PC-3 (cell line): ENCODE measurements around the gene ZNF420. TPM values are rescaled to one million over a fixed set of nuclear protein-coding genes. Genes with fewer than 3 reads are reported as not detected.

ENCODE experiments used
- ATAC-seq: fragments of 200-7000 bp; cut with Tn5 transposase; 2 replicates; pipeline ENCODE4 v1.9.1; 2020; ENCODE audit warnings: mild to moderate bottlenecking, moderate library complexity
- BruUV-seq: library from RNA; stranded (reverse); fragments of 400-500 nt; replicated peaks from 2 replicates; lab custom pipeline; 2021; lab: Mats Ljungman, UMichigan
- CTCF ChIA-PET: fragments of 300-600 bp; sonication (Branson Sonifier 250); formaldehyde crosslinking; loops from one replicate; lab custom pipeline; 2022; ENCODE audit warnings: antibody characterized with exemption; lab: Charles Lee
- POLR2A ChIA-PET: fragments of 300-600 bp; sonication (Branson Sonifier 250); formaldehyde crosslinking; loops from one replicate; lab custom pipeline; 2022; ENCODE audit warnings: antibody characterized with exemption; ENCODE audit not compliant: unreplicated experiment; lab: Charles Lee
- DNase-seq: peaks from one replicate; pipeline ENCODE4 v3.0.0-alpha.2; 2015
- H2AFZ ChIP-seq: fragments of 300-600 bp; sonication (generic); 2 replicates; pipeline ENCODE4 v1.6.0; 2016; ENCODE audit warnings: antibody characterized with exemption, low read length
- H3F3A ChIP-seq: fragments of 300-600 bp; sonication (generic); one replicate; pipeline ENCODE4 v1.6.0; 2017; ENCODE audit warnings: antibody characterized with exemption, low read length, control low read depth, mild to moderate bottlenecking; ENCODE audit not compliant: unreplicated experiment
- H3K27ac ChIP-seq: fragments of 300-600 bp; sonication (generic); 2 replicates; pipeline ENCODE4 v1.5.1; 2016; ENCODE audit warnings: mild to moderate bottlenecking, low read length
- H3K27me3 ChIP-seq: fragments of 300-600 bp; sonication (generic); 2 replicates; pipeline ENCODE4 v1.6.1; 2016; ENCODE audit warnings: low read length, mixed read lengths
- H3K36me3 ChIP-seq: fragments of 300-600 bp; sonication (generic); 2 replicates; pipeline ENCODE4 v1.6.1; 2016; ENCODE audit warnings: low read depth, mixed run types, low read length, mixed read lengths
- H3K4me1 ChIP-seq: fragments of 300-600 bp; sonication (generic); 2 replicates; pipeline ENCODE4 v1.5.1; 2016; ENCODE audit warnings: low read length; ENCODE audit not compliant: insufficient read depth
- H3K4me2 ChIP-seq: fragments of 300-600 bp; sonication (generic); 2 replicates; pipeline ENCODE4 v1.6.0; 2016; ENCODE audit warnings: low read length
- H3K4me3 ChIP-seq: fragments of 300-600 bp; sonication (generic); 2 replicates; pipeline ENCODE4 v1.5.1; 2016; ENCODE audit warnings: mild to moderate bottlenecking, low read length, mixed read lengths
- H3K79me2 ChIP-seq: fragments of 300-600 bp; sonication (generic); 2 replicates; pipeline ENCODE4 v1.6.1; 2017; ENCODE audit warnings: low read length, mixed read lengths
- H3K9ac ChIP-seq: fragments of 300-600 bp; sonication (generic); 2 replicates; pipeline ENCODE4 v1.6.0; 2016; ENCODE audit warnings: mild to moderate bottlenecking, low read length
- H3K9me2 ChIP-seq: fragments of 300-600 bp; sonication (generic); replicated peaks from 2 replicates; pipeline ENCODE4 v1.6.1; 2016; ENCODE audit warnings: mixed run types, low read length, mixed read lengths
- H3K9me3 ChIP-seq: fragments of 300-600 bp; sonication (generic); 2 replicates; pipeline ENCODE4 v1.6.1; 2016; ENCODE audit warnings: low read length, mixed read lengths
- H4K20me1 ChIP-seq: fragments of 300-600 bp; sonication (generic); 2 replicates; pipeline ENCODE4 v1.6.1; 2016; ENCODE audit warnings: low read length, mixed read lengths
- EZH2 ChIP-seq: fragments of 300-600 bp; sonication (generic); IDR thresholded peaks from one replicate; pipeline ENCODE4 v1.6.1; 2017; ENCODE audit warnings: antibody characterized with exemption, mild to moderate bottlenecking, low read length; ENCODE audit not compliant: unreplicated experiment
- EZH2phosphoT487 ChIP-seq: fragments of 300-600 bp; sonication (generic); IDR thresholded peaks from 2 replicates; pipeline ENCODE4 v1.6.1; 2018; ENCODE audit warnings: mild to moderate bottlenecking, antibody characterized with exemption, low read length, borderline replicate concordance
- intact Hi-C: fragments of 100-400 bp; cut with micrococcal nuclease; formaldehyde crosslinking; loops from 2 replicates; pipeline ENCODE4 v1.9.0; 2023
- total RNA-seq: library from RNA; depleted of rRNA; stranded (reverse); fragments of >200 nt; gene quantifications from 2 replicates; pipeline ENCODE4 v1.2.3, GENCODE V29; 2014
- TF ChIP-seq, protein P1 (sequence below): fragments of 300-600 bp; sonication (generic); conservative IDR thresholded peaks from 2 replicates; pipeline ENCODE4 v1.5.1; 2017; ENCODE audit warnings: antibody characterized with exemption, low read depth, mild to moderate bottlenecking, low read length

Gene ZNF420
- total RNA-seq, 1 experiment from 2014 or later = 2.3 TPM

DNA sequence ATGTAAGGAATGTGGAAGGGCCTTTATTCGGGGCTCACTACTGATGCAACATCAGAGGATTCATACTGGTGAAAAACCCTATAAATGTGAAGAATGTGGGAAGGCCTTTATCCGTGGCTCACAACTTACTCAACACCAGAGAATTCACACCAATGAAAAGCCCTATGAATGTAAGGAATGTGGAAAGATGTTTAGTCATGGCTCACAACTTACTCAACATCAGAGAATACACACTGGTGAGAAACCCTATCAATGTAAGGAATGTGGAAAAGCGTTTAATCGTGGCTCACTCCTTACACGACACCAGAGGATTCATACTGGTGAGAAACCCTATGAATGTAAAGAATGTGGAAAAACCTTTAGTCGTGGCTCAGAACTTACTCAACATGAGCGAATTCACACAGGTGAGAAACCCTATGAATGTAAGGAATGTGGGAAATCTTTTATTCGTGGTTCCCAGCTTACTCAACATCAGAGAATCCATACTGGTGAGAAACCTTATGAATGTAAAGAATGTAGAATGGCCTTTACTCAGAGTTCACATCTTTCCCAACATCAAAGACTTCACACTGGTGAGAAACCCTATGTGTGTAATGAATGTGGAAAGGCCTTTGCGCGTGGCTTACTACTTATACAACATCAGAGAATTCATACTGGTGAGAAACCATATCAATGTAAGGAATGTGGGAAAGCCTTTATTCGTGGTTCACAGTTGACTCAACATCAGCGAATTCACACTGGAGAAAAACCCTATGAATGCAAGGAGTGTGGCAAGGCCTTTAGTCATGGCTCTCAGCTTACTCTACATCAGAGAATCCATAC lies 50.0 kb downstream of the ZNF420 start:
- Histone ChIP-seq H3K4me2 (no peak overlapping the region), H3K9me2 (no peaks in the 10 kb centered on the region), H4K20me1 (no peaks in the 10 kb centered on the region), H3F3A (no peaks in the 10 kb centered on the region), H3K4me1 (no peaks in the 10 kb centered on the region), H3K4me3 (no peak overlapping the region; the same call in 1 of the 2 replicates), H3K9me3 (peaks cover 66% of the 10 kb centered on the region), H2AFZ (no peak overlapping the region), H3K79me2 (no peaks in the 10 kb centered on the region), H3K36me3 (peaks cover 34% of the 10 kb centered on the region), H3K27me3 (no peaks in the 10 kb centered on the region), H3K9ac (no peak overlapping the region), H3K27ac (no peak overlapping the region)
- ChIA-PET POLR2A (no interaction called here), CTCF (no interaction called here)
- ATAC-seq = no peak
- intact Hi-C loops = no loop called here
- no peak for DNase-seq
- no peak for TF ChIP-seq EZH2
- no peak for TF ChIP-seq EZH2phosphoT487
- TF ChIP-seq, protein P1, sequence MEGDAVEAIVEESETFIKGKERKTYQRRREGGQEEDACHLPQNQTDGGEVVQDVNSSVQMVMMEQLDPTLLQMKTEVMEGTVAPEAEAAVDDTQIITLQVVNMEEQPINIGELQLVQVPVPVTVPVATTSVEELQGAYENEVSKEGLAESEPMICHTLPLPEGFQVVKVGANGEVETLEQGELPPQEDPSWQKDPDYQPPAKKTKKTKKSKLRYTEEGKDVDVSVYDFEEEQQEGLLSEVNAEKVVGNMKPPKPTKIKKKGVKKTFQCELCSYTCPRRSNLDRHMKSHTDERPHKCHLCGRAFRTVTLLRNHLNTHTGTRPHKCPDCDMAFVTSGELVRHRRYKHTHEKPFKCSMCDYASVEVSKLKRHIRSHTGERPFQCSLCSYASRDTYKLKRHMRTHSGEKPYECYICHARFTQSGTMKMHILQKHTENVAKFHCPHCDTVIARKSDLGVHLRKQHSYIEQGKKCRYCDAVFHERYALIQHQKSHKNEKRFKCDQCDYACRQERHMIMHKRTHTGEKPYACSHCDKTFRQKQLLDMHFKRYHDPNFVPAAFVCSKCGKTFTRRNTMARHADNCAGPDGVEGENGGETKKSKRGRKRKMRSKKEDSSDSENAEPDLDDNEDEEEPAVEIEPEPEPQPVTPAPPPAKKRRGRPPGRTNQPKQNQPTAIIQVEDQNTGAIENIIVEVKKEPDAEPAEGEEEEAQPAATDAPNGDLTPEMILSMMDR = no peak
- BruUV-seq = no TSS peak

- no peaks in the 10 kb centered on the region for H3K4me1 ChIP-seq
- CTCF ChIA-PET = no interaction called here
- H3K36me3 ChIP-seq = peaks cover 33% of the 10 kb centered on the region
- H3K27ac ChIP-seq = no peak overlapping the region
- peaks cover 65% of the 10 kb centered on the region for H3K9me3 ChIP-seq
- H3K4me3 ChIP-seq = no peak overlapping the region
- no peak overlapping the region for H2AFZ ChIP-seq
- H4K20me1 ChIP-seq = no peaks in the 10 kb centered on the region
- no peaks in the 10 kb centered on the region for H3K27me3 ChIP-seq
- no peaks in the 10 kb centered on the region for H3K79me2 ChIP-seq
- intact Hi-C loops = no loop called here
- no peak for TF ChIP-seq EZH2phosphoT487
- TF ChIP-seq, protein P1 = no peak
- no peak for TF ChIP-seq EZH2
- DNase-seq = no peak
- no TSS peak for BruUV-seq
- H3K9ac ChIP-seq = no peak overlapping the region
- no peak for ATAC-seq
- H3K4me2 ChIP-seq = no peak overlapping the region
- H3K9me2 ChIP-seq = no peaks in the 10 kb centered on the region
- no peaks in the 10 kb centered on the region for H3F3A ChIP-seq
- POLR2A ChIA-PET = no interaction called here
Observed at GRCh38 chr19:37128821-37129177, 50.6 kb downstream of the ZNF420 start.

GRCh38 chr19:37136111-37136510 lies 57.9 kb downstream of the ZNF420 start:
- peaks cover 13% of the 10 kb centered on the region; the same call in 1 of the 2 replicates for H3K9me3 ChIP-seq

More at GRCh38 chr19:37136111-37136510, 57.9 kb downstream of the ZNF420 start:
- ChIA-PET POLR2A (no interaction called here), CTCF (no interaction called here)
- no peaks in the 10 kb centered on the region for H4K20me1 ChIP-seq
- no peak overlapping the region for H3K4me2 ChIP-seq
- ATAC-seq (no peak), DNase-seq (no peak)
- H3K9me2 ChIP-seq = no peaks in the 10 kb centered on the region
- no peaks in the 10 kb centered on the region for H3K4me1 ChIP-seq
- no peak overlapping the region for H2AFZ ChIP-seq
- intact Hi-C loops = no loop called here
- no peak overlapping the region for H3K4me3 ChIP-seq
- H3K36me3 ChIP-seq = no peaks in the 10 kb centered on the region
- no TSS peak for BruUV-seq
- H3K27me3 ChIP-seq = no peaks in the 10 kb centered on the region
- no peak for TF ChIP-seq EZH2phosphoT487
- TF ChIP-seq, protein P1 = no peak
- H3K9ac ChIP-seq = no peak overlapping the region
- no peaks in the 10 kb centered on the region for H3K79me2 ChIP-seq
- no peak overlapping the region for H3K27ac ChIP-seq
- no peaks in the 10 kb centered on the region for H3F3A ChIP-seq
